HG02981 (cell line): ENCODE results near the gene ATG2A.

Experiments
- ATAC-seq: cut with Tn5 transposase; IDR thresholded peaks from one replicate; pipeline ENCODE4 v1.9.1; 2021; ENCODE audit warnings: mild to moderate bottlenecking, moderate library complexity; ENCODE audit not compliant: unreplicated experiment

Gene ATG2A

DNA sequence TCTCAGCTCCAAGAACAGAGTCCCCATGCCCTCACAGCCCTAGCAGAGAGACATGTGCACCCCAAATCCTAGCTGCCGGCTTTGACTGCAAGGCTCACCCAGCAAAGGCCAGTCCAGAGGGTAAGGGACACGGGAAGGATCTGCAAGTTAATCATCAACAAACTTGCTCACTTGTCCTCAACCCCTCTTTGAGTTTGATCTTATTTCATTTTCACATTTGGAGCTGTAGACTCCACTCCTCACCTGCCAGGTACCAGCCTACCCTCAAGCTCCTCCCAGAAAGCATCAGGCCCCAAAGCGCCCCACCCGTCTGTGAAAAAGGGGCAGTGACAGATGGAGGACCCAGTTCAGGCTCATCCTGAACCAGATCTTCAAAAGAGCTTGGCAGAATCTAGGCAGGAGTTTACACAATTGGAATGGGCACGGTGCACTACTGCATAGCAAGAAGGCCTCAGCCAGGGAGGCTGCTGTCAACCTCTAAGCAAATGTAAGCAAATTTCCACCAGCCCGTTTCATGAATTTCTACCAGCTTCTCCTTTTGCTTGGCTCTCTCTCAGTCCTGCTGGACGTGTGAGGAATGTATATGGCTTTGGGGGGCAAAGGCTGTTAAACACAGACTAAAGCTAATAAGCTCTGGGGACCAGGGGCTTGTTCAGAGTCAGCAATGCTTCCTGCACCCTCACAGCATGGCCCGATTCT lies 44.1 kb downstream of the ATG2A start:
- ATAC-seq: no peak

DNA sequence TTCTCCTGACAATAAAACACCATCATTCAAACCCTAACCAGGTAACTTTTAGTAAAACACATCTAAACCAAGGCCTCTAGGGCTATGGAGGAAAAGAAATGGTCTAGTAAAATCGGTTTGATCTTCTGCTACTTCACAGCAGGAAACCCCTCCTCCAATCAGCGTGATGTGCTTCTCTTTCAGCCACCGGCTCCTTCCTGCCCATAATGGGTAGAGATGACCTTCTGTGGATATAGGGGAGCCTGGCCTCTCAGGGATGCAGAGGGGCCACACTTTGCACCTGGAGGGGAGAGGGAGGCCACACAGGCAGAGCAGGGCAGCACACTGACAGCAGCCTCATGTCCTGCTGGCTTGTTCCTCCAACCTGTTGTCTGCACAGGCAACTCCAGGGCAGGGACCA lies 45.5 kb downstream of the ATG2A start:
- ATAC-seq: no peak

DNA sequence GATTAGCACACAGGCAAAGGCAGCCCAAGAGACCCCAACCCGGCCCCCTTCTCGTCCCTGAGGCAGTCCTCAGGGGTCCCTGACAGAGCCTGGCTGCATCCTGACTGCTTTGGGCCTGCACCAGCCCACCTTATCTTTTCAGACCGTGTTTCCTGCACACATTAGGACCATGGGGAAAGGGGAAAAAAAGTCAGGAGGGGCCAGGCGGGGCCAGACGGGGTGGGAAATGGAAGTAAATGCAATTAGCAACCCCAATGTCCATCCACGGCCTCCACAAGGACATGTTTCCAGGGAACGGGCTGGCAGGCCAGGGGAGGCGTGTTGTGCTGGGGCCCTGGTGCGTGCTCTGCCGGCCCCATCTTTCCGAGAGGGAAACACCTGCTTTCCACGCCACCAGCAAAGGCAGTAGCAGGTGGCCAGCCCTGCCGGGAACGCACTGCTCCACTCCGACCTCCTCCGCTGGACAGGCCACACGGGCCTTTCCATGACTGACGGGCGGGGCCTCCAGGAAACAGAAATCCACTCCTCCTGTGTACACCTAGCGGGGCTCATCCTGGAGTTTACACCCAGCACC lies 46.0 kb downstream of the ATG2A start:
- ATAC-seq: no peak

DNA sequence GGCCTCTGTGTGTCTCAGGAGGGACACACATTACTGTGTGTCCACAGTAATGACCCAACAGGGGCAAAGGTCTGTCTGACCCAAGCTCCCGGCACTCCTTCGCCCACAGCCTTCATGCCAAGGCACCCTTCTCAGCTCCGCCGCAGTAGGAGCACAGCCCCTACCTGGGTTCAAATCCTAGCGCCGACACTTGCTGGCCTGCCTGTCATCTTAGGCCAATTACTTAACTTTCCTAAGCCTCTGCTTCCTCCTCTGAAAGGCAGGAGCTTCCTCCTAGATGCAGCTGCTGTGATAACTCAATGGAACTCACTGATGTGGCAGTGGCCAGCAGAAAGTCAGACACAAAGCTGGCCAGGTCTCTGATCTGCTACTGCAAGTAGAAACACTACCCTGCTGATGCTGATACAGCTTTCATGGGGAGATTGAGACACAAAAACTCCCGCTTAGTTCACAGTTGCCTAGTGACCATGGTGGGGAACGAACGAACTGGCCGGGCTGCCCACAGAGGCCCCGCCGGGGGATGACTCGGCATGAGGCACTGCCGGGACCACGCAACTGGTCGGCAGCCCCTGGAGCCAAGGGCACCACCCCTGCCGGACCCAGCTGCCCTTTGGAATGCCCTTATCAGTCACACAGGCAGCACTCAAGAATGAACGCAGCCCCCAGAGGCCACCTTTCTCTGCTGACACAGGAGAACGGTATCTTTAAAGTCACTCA lies 46.7 kb downstream of the ATG2A start:
- no peak for ATAC-seq

DNA sequence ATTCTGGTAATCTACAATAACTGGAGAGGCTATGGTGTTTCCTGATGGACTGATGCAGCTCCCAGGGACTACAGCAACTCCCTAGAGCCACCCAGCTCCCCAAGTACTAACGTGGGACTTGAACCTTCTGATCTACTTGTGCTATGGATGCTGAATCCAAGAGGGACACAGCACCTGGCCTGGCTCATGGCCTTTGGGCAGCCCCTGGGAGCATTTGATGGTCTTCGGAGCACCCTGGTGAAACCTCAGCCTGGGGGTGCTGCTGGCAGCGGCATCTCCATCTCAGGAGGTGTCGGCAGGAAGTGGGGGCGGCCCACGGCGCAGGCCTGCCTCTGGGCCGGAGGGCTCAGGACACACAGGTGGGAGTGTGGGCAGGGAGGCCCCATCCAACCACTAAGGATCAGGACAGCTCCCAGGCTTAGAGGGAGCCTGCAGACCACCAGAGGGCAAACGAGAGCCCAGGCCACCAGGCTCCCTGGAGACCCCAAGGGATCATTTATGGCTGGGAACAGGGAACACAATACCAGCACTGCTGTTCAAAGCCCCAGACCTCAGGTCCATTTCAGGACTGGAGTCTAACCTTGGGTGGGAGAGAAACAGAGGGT lies 47.3 kb downstream of the ATG2A start:
- no peak for ATAC-seq

DNA sequence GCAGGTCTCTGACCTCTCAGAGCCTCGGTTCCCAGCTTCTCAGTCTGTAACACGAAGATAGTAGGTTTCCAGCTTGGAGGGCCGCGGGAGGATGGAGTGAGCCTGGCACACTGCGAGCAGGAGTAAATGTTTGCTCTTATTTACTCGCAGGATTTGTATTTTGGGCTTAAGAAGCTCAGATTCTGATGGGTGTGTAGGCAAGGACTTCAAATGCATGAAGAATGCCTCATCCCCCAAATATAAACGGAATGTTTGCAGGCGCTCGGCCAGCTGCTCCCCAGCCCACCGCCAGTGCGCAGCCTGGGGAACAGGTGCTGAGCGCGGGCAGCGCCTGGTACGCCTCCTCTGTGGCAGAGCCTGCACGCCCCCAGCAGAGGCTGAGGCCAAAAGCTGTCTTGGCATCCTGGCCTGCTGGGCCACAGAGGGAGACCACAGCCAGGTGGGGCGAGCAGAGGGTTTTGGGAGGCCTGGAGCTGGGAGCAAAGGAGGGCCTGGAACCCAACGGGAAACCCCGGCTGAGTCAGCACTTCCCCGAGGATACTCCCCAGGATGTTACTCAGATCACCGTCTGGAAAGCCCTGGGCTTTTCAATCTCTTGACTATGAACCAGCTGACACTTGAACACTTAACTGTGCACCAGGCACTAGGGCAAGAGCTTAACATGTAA lies 48.0 kb downstream of the ATG2A start:
- no peak for ATAC-seq

DNA sequence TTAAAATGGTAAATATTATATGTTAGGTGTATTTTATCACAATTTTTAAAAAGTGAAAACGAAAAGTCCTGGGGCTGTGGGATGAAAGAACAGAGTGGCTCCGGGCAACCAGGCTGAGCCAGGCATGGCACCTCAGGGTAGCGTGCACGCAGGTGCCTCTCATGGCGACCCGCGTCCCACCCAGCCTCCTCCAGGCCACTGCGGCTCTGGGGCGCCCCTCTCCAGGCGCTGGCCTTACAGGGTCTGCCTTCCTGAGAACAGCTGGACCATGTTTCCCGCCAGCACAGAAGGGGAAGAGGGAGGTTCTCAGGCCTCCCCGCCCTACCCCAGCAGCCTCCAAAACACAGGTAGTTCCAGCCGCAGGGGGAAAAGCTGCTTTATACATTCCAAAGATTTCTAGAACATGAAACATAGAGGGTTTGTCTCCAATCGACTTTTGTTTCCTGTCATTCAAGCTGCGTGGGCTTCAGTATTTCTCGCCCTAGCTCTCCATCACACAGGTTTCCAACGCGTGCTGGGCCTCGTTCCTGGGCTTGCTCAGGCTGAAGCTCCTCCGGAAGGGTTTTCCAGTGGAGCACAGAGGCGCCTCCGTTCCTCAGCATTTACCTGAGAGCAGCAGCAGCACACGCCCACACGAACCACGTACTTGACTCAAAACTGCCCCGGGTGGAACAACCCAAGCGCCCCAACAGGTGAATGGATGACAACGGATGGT lies 49.1 kb downstream of the ATG2A start:
- no peak for ATAC-seq

DNA sequence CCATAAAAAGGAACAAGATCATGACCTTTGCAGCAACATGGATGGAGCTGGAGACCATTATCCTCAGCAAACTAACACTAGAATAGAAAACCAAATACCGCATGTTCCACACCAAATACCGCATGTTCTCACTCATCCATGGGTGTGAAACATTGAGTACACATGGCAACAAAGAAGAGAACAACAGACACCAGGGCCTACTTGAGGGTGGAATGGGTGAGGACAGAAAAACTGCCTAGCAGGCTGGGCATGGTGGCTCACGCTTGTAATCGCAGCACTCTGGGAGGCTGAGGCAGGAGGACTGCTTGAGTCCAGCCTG lies 50.9 kb downstream of the ATG2A start:
- no peak for ATAC-seq

DNA sequence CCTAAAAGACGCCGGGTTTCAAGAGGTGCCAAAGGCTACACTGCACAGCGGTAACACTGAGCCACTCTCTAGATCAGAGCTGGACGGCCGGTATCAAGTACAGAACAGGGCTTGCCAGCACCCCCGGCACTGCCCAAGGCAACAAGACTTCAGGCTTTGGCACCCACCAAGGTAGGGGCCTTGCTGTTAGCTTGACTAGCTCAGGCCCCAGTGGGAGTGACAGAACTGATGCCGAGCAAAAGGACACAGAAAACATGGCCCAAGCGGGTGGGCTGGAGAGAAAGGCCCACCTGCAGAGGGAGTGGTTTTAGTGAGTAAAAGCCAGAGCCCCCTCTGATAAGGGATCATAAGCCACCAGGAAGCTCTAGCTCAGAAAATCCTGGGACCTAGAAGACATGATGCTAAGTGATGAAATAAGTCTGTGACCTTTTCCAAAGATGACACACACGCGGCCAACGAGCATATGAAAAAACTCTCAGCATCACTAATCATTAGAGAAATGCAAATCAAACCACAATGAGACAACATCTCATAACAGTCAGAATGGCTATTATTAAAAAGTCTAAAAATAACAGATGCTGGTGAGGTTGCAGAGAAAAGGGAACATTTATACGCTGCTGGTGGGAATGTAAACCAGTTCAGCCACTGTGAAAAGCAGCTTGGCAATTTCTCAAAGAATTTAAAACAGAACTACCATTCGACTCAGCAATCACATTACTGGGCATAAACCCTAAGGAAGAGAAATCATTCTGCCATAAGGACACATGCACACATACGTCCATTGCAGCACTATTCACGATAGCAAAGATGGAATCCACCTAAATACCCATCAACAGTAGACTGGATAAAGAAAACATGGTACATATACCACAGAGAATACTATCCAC lies 51.5 kb downstream of the ATG2A start:
- ATAC-seq: no peak

DNA sequence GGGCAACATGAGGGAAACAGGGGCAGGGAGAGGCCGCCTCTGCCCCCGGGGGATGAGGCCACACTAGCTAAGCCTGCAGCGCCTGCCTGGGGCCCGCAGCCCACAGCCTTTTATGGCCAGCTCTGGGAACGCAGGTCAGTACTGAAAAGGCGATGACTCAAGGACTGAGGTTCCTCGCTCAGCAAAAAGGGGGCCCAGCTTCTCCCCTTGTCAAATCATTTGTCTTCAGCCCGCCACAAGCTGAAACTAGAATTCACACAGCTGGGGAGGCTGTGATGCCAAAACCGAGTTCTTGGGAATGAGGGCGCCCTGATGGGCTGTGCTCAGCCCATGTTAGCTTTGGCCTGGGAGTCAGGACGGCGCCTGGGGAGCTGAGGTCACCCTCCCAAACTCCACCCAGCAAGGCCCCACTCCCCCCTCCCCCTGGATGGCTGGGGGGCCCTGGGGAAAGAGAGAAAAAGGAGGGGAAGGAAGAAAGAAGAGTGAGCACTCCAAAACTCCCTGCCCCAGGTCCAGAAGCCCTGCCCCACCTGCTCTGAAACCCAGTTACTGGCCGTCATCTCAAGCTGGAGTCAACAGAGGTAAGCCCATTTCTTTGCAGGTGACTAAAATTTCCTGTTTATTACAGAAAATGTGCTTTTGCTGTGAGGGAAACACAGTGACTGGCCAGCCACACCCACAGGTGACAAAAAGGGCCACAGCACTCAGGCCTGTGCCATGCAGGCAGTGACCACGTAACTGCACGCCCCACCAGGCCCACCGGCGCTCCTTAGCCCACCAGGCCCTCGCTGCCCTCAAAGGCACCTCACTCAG lies 52.3 kb downstream of the ATG2A start:
- no peak for ATAC-seq

DNA sequence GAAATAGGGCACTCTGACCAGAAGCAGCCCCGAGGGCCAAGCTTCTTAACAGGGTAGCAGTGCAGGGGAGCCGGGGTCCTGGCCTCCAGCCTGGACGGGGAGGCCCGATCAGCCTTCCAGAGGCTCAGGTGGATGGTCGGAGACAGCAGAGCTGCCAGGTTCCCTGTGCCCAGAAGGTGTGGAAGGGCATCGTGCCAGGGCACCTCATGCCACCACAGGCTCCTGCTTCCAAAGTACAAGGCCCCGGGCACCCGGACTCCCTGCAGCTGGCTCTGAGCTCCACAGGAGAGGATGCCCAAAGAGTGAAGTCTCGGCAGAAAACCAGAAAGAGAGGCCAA lies 52.9 kb downstream of the ATG2A start:
- ATAC-seq: no peak

DNA sequence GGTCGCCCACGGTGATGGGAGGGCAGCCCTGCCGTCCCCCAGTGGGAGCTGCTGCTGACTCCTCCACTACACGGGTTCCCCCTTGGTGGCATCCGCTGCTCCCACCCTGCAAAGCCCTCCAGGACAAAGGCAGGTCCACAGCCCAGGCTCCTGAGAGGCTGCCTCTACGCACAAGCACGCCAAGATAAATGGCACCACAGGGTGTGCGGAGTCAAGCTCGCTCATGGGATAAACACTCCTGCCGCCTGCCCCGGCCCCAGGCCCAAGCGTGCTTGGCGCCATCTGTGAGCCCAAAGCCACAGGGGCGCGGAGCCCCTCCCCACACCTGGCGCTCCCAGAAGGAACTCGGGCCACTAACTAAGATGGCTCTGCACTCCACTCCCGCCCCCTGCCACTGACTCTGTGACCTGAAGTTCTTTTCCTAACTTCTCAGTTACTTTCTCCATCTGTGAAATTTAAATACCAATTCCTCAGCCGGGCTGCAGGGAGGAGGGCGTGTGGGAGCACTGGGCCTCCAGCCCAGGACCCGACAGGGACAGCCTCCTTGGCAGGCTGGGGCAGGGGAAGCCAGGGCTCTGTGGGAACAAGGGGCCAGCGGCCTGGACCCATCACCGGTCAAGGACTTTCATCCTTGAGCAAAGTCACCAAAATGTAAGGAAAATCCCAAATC lies 53.5 kb downstream of the ATG2A start:
- ATAC-seq: no peak

DNA sequence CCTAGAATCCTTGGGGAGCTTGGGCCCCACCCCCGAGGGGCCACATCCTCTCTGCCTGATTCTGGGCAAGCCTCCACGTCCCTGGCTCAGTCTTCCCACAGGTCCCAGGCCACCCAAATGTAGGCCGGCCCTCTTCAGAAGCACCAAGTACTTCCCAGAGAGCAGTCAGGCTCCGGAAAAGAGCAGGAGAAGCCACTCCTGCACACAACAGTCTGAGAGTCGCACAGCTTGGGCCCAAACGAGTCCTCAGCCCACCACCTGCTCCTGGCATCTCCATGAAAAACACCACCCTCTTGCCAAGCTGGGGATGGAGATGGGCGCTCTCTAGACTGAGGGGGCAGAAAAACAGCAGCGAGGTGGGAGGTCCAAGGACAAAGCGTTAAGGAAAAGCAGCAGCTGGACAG lies 54.0 kb downstream of the ATG2A start:
- no peak for ATAC-seq

DNA sequence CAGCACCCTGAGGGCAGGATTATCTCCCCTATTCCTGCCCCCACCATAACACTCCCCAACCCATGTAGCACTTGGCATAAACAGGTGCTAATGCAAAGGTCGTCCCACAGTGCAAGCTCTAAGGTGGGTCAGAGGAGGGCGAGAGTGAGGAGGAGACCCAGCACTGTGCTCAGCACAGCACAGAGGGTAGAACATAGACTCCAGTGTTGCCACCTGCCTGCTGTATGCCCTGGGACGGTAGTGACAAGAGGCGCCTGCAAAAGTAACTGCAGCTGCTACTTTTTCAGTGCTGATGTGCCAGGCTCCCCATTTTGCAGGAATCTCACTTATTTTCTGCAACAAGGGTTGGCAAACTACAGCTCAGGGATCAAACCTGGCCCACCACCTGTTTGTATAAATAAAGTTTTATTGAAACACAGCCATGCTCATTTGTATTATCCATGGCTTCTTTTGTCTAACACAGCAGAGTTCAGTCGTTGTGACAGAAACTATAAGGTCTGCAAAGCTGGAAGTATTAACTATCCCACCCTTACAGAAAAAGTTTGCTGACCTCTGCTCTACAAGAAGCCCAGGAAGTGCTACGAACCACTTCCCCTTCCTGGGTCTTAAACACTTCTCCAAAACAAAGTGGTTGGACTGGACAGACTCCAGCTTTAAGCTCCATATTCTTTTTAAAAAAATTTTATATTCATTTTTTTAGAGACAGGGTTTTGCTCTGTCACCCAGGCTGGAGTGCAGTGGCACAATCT lies 55.6 kb downstream of the ATG2A start:
- no peak for ATAC-seq

DNA sequence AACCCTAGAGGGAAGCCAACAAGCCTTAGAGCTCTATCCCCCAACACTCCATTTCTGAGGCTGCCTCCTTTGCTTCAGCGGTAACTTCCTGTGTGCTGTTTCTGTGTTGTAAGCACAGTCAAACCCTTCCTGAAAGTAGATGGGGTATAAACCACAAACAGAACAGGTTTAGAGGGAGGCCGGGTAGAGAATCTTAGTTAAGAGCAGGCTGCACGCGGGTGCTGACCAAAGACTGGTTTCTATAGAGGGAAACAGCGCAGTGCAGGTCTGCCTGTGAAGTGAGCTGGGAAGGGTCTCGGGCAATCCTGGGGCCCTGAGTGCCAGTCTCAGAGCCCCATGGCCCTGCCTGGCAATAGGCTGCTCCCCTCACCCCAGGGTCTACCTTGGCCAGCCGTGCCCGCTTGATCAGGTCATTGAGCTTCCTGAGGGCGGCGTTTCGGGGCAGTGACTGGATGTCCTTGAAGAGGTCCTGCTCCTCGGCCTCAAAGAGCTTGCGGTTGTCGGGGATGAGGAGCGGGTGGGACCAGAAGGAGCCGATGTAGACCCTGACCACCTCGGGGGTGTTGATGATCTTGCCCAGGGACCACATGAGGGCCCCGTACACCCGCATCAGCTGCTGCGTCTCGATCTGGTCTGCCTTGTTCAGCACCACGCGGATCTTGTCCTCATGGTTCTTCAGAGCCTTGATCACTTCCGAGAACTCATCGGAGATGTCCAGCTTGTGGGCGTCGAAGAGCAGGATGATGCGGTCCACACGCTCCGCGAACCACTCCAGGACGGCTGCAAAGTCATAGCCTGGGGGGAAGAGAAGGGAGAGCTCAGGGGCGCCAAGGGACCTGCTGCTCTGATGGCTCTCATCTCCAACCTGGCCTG lies 57.2 kb downstream of the ATG2A start:
- ATAC-seq: peak; percentile 67

DNA sequence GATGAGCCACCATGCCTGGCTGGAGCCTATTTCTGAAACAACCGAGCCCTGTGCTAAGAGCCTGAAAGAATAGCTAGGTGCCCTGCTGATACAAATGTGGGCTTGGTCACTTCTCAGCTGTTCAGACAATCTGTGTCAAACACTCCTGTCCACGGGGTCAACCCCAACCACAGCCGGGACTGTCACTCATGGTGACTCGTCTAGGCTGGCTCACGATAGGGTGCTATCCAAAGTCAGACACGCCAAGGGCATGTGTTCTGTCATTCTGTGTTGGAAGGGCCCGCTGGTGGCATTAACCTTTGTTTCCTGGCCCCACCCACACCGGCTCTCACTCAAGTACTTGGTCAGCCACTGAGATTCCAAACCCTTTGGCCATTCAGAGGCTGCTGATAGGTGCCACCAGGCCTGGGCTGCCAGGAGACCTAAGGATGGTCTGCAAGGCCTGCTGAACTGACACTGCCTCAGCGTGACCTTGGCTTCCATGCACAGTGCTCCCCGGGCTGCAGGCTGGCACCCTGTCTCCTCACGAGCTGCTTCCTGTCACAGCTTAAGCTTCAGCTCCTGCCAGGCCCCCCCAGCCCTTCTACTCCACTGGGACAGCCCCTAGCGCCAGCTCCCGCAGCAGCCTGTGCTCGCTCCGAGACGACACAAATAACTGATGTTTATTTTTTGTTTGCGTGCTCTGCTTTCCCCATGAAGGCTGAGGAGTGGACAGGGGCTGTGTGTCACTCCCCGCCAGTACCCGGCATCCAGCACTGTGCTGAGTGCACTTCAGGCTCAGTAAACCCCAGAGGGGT lies 58.3 kb downstream of the ATG2A start:
- peak; percentile 23 for ATAC-seq
